Left lung (tissue), 10 donors: ENCODE data around the gene DNAAF8. TPM values are rescaled to one million over a fixed set of nuclear protein-coding genes. Genes with fewer than 3 reads are reported as not detected.

Experiments used
- ATAC-seq: fragments of 200-7000 bp; cut with Tn5 transposase; one replicate; pipeline ENCODE4 v1.9.1; 2020; ENCODE audit warnings: moderate library complexity
- DNase-seq, 4 donors: peaks; one replicate each; pipeline ENCODE4 v3.0.0-alpha.2; 2013 to 2020
- H3K27ac ChIP-seq, 2 donors: fragments of 200-600 bp; sonication (generic) in 1 of 2; one replicate each; pipeline versions ENCODE4 v1.5.0 to v1.8.0; 2020 to 2021
- H3K27me3 ChIP-seq, 2 donors: fragments of 200-600 bp; sonication (generic) in 1 of 2; one replicate each; pipeline versions ENCODE4 v1.5.0 to v1.8.0; 2020 to 2021
- H3K36me3 ChIP-seq, 2 donors: fragments of 200-600 bp; sonication (generic) in 1 of 2; one replicate each; pipeline versions ENCODE4 v1.5.0 to v1.8.0; 2020 to 2021
- H3K4me1 ChIP-seq, 2 donors: fragments of 200-600 bp; one replicate each; pipeline ENCODE4 v1.8.0; 2021
- H3K4me3 ChIP-seq, 2 donors: fragments of 200-600 bp; sonication (generic) in 1 of 2; one replicate each; pipeline versions ENCODE4 v1.5.0 to v1.8.0; 2020 to 2021; ENCODE audit warnings: mild to moderate bottlenecking in 1 of 2
- H3K9me3 ChIP-seq, 2 donors: fragments of 200-600 bp; sonication (generic) in 1 of 2; one replicate each; pipeline versions ENCODE4 v1.5.0 to v1.8.0; 2020 to 2021
- CTCF ChIP-seq, 2 donors: fragments of 200-600 bp; sonication (generic) in 1 of 2; IDR thresholded peaks; one replicate each; pipeline versions ENCODE4 v1.5.0 to v1.8.0; 2021; ENCODE audit warnings: antibody characterized with exemption in 2 of 2
- intact Hi-C, 2 donors: fragments of 100-400 bp; cut with DNase I; formaldehyde crosslinking; loops; one replicate each; pipeline versions ENCODE4 v1.11.2 to v1.14.2; 2022
- polyA plus RNA-seq, 6 donors: library from polyadenylated mRNA; unstranded; fragments of 120-200 nt; gene quantifications; one replicate each; pipeline ENCODE4 v1.2.1, GENCODE V29; 2013; ENCODE audit not compliant: insufficient read length in 6 of 6
- total RNA-seq, 2 donors: library from RNA; stranded (reverse); fragmentation: NEBNext Ultra II Directional; extraction: Animal tissue kit (Norgen Biotek cat#: 25700); gene quantifications; one replicate each; pipeline ENCODE4 v1.2.1, GENCODE V29; 2021
- donor health status: DM: no; HTN: yes; CAD: no.
- donor health status: DM: no; HTN: no; CAD: no.

The DNAAF8 gene
- total and polyA plus RNA-seq, 8 donors = 1.2 to 4.2 (median 2.9) TPM

GRCh38 chr16:4765511-4766474 is 31.5 kb downstream of the DNAAF8 start:
- ATAC-seq (no peak), DNase-seq (no peak)
- intact Hi-C loops = no loop called here
- Histone ChIP-seq H3K36me3 (peaks cover 0 to 43% of the 10 kb centered on the region in 2 donors), H3K27ac (peak overlapping the region in 1 of 2 donors; percentile 87), H3K9me3 (no peaks in the 10 kb centered on the region), H3K4me3 (peak overlapping the region; percentile 97 to 99), H3K4me1 (peaks cover 13 to 33% of the 10 kb centered on the region in 2 donors), H3K27me3 (no peaks in the 10 kb centered on the region)
- no peak for TF ChIP-seq CTCF (IDR thresholded peaks at IDR 0.05)

- intact Hi-C loops = no loop called here
- H3K27me3 ChIP-seq = no peaks in the 10 kb centered on the region
Observed at GRCh38 chr16:4766875-4767628, 32.7 kb downstream of the DNAAF8 start, which contains the start of gene ZNF500. Gene ZNF500 (minus strand): TSS chr16:4767162. CDS start chr16:4765978, 1,184 bp downstream.

GRCh38 chr16:4767872-4768548 is 33.7 kb downstream of the DNAAF8 start:
- Histone ChIP-seq H3K27ac (peak overlapping the region; percentile 87 to 89), H3K36me3 (peaks cover 0 to 23% of the 10 kb centered on the region in 2 donors), H3K27me3 (no peaks in the 10 kb centered on the region), H3K9me3 (no peaks in the 10 kb centered on the region), H3K4me3 (peak overlapping the region; percentile 47 to 99), H3K4me1 (peaks cover 13 to 33% of the 10 kb centered on the region in 2 donors)
- DNase-seq = peak in 2 of 4 donors; percentile 24 to 44
- peak; percentile 5 for ATAC-seq
- intact Hi-C loops = no loop called here
- TF ChIP-seq CTCF (IDR thresholded peaks at IDR 0.05) = no peak

More at GRCh38 chr16:4766875-4767628, 32.7 kb downstream of the DNAAF8 start, which contains the start of gene ZNF500:
- Histone ChIP-seq H3K4me1 (peaks cover 13 to 33% of the 10 kb centered on the region in 2 donors), H3K27ac (peak within 1 kb of the TSS; percentile 87 to 89), H3K9me3 (no peaks in the 10 kb centered on the region), H3K4me3 (peak within 1 kb of the TSS; percentile 97 to 99), H3K36me3 (peaks cover 0 to 32% of the 10 kb centered on the region in 2 donors)
- no peak for TF ChIP-seq CTCF (IDR thresholded peaks at IDR 0.05)
- ATAC-seq (peak; percentile 95), DNase-seq (peak; percentile 96 to 98 (median 98))

GRCh38 chr16:4768549-4769305 is 34.4 kb downstream of the DNAAF8 start:
- peak overlapping the region; percentile 87 to 89 for H3K27ac ChIP-seq
- H3K4me1 ChIP-seq = peaks cover 13 to 33% of the 10 kb centered on the region in 2 donors
- peaks cover 0 to 15% of the 10 kb centered on the region in 2 donors for H3K36me3 ChIP-seq
- intact Hi-C loops = no loop called here
- H3K4me3 ChIP-seq = peak overlapping the region; percentile 47 to 99
- DNase-seq (peak; percentile 92 to 98 (median 97)), ATAC-seq (peak; percentile 90)
- no peaks in the 10 kb centered on the region for H3K27me3 ChIP-seq
- no peak for TF ChIP-seq CTCF (IDR thresholded peaks at IDR 0.05)
- H3K9me3 ChIP-seq = no peaks in the 10 kb centered on the region
